Measurements from ENCODE around the gene PTPRG. TPM values are rescaled to one million over a fixed set of nuclear protein-coding genes. Genes with fewer than 3 reads are reported as not detected.
"Not testable (repeated sequence)": the region's sequence is repeated elsewhere in the genome, so short reads cannot be mapped to it uniquely, and the experiment has no call there.

Gene PTPRG
- total RNA-seq, 1 experiment from 2014 or later = 11.7 TPM

- H3K9me3 ChIP-seq (ENCODE audit: low read depth, low read length, poor library complexity, severe bottlenecking) = no peaks in the 10 kb centered on the region
- TF ChIP-seq CTCF (conservative IDR thresholded peaks at IDR 0.05; ENCODE audit: low read depth, low read length) (no peak), EZH2 (IDR thresholded peaks at IDR 0.05; ENCODE audit: borderline replicate concordance, low read depth, low read length, poor library complexity, severe bottlenecking) (no peak)
- ChIA-PET POLR2A (ENCODE audit: low non-redundant PET) (no interaction called here), CTCF (no interaction called here)
- BruUV-seq (replicated peaks) = no TSS peak
- H3K27ac ChIP-seq (ENCODE audit: low read depth, low read length, poor library complexity, severe bottlenecking) = no peak overlapping the region
- intact Hi-C loops (cut with micrococcal nuclease; ENCODE audit: unreplicated experiment) = no loop called here
- no peaks in the 10 kb centered on the region for H3K27me3 ChIP-seq (replicated peaks; ENCODE audit: insufficient read depth, low read depth, low read length, poor library complexity)
- DNase-seq (ENCODE audit: low spot score) = no peak
- H3K4me1 ChIP-seq (ENCODE audit: insufficient read depth, low read length, poor library complexity, severe bottlenecking) = no peaks in the 10 kb centered on the region
- H3K36me3 ChIP-seq (ENCODE audit: insufficient read depth, low read length, poor library complexity, severe bottlenecking) = no peaks in the 10 kb centered on the region
- no peak overlapping the region for H3K4me3 ChIP-seq (ENCODE audit: low read depth, low read length, poor library complexity, severe bottlenecking)
Observed at GRCh38 chr3:61707492-61707891, 146.1 kb downstream of the PTPRG start.

GRCh38 chr3:61710920-61711319 lies 149.5 kb downstream of the PTPRG start:
- H3K4me1 ChIP-seq (ENCODE audit: insufficient read depth, low read length, poor library complexity, severe bottlenecking); H3K27ac ChIP-seq (ENCODE audit: low read depth, low read length, poor library complexity, severe bottlenecking); H3K4me3 ChIP-seq (ENCODE audit: low read depth, low read length, poor library complexity, severe bottlenecking); intact Hi-C loops (cut with micrococcal nuclease; ENCODE audit: unreplicated experiment); H3K9me3 ChIP-seq (ENCODE audit: low read depth, low read length, poor library complexity, severe bottlenecking); BruUV-seq (replicated peaks); DNase-seq (ENCODE audit: low spot score); CTCF ChIA-PET; POLR2A ChIA-PET (ENCODE audit: low non-redundant PET); H3K36me3 ChIP-seq (ENCODE audit: insufficient read depth, low read length, poor library complexity, severe bottlenecking); H3K27me3 ChIP-seq (replicated peaks; ENCODE audit: insufficient read depth, low read depth, low read length, poor library complexity): not testable (repeated sequence)

- H3K36me3 ChIP-seq (ENCODE audit: insufficient read depth, low read length, poor library complexity, severe bottlenecking) = no peaks in the 10 kb centered on the region
- intact Hi-C loops (cut with micrococcal nuclease; ENCODE audit: unreplicated experiment) = no loop called here
- H3K27me3 ChIP-seq (replicated peaks; ENCODE audit: insufficient read depth, low read depth, low read length, poor library complexity) = no peaks in the 10 kb centered on the region
- DNase-seq (ENCODE audit: low spot score) = no peak
- no peak overlapping the region for H3K27ac ChIP-seq (ENCODE audit: low read depth, low read length, poor library complexity, severe bottlenecking)
- TF ChIP-seq EZH2 (IDR thresholded peaks at IDR 0.05; ENCODE audit: borderline replicate concordance, low read depth, low read length, poor library complexity, severe bottlenecking) = no peak
- no peak for TF ChIP-seq CTCF (conservative IDR thresholded peaks at IDR 0.05; ENCODE audit: low read depth, low read length)
- no TSS peak for BruUV-seq (replicated peaks)
- POLR2A ChIA-PET (ENCODE audit: low non-redundant PET) = no interaction called here
- H3K4me1 ChIP-seq (ENCODE audit: insufficient read depth, low read length, poor library complexity, severe bottlenecking) = no peaks in the 10 kb centered on the region
- CTCF ChIA-PET = no interaction called here
- no peak overlapping the region for H3K4me3 ChIP-seq (ENCODE audit: low read depth, low read length, poor library complexity, severe bottlenecking)
- H3K9me3 ChIP-seq (ENCODE audit: low read depth, low read length, poor library complexity, severe bottlenecking) = no peaks in the 10 kb centered on the region
Observed at GRCh38 chr3:61714225-61714624, 152.9 kb downstream of the PTPRG start.

- intact Hi-C loops (cut with micrococcal nuclease; ENCODE audit: unreplicated experiment) = no loop called here
- no TSS peak for BruUV-seq (replicated peaks)
- H3K36me3 ChIP-seq (ENCODE audit: insufficient read depth, low read length, poor library complexity, severe bottlenecking) = no peaks in the 10 kb centered on the region
- H3K4me3 ChIP-seq (ENCODE audit: low read depth, low read length, poor library complexity, severe bottlenecking) = no peak overlapping the region
- TF ChIP-seq CTCF (conservative IDR thresholded peaks at IDR 0.05; ENCODE audit: low read depth, low read length) = no peak
- no peak for TF ChIP-seq EZH2 (IDR thresholded peaks at IDR 0.05; ENCODE audit: borderline replicate concordance, low read depth, low read length, poor library complexity, severe bottlenecking)
- H3K27me3 ChIP-seq (replicated peaks; ENCODE audit: insufficient read depth, low read depth, low read length, poor library complexity) = no peaks in the 10 kb centered on the region
- ChIA-PET POLR2A (ENCODE audit: low non-redundant PET) (interaction anchor here (0.5 kb wide), 1 partner anchor 24 kb away, joined by 5 read pairs; no protein-coding TSS in a partner anchor), CTCF (no interaction called here)
- peak; percentile 17 for DNase-seq (ENCODE audit: low spot score)
- no peaks in the 10 kb centered on the region for H3K4me1 ChIP-seq (ENCODE audit: insufficient read depth, low read length, poor library complexity, severe bottlenecking)
- H3K27ac ChIP-seq (ENCODE audit: low read depth, low read length, poor library complexity, severe bottlenecking) = no peak overlapping the region
- H3K9me3 ChIP-seq (ENCODE audit: low read depth, low read length, poor library complexity, severe bottlenecking) = no peaks in the 10 kb centered on the region
Observed at GRCh38 chr3:61715886-61716527, 154.6 kb downstream of the PTPRG start.

- H3K27ac ChIP-seq (ENCODE audit: low read depth, low read length, poor library complexity, severe bottlenecking); H3K4me1 ChIP-seq (ENCODE audit: insufficient read depth, low read length, poor library complexity, severe bottlenecking); CTCF ChIA-PET; BruUV-seq (replicated peaks); H3K4me3 ChIP-seq (ENCODE audit: low read depth, low read length, poor library complexity, severe bottlenecking); H3K9me3 ChIP-seq (ENCODE audit: low read depth, low read length, poor library complexity, severe bottlenecking); POLR2A ChIA-PET (ENCODE audit: low non-redundant PET); H3K36me3 ChIP-seq (ENCODE audit: insufficient read depth, low read length, poor library complexity, severe bottlenecking); intact Hi-C loops (cut with micrococcal nuclease; ENCODE audit: unreplicated experiment); DNase-seq (ENCODE audit: low spot score); H3K27me3 ChIP-seq (replicated peaks; ENCODE audit: insufficient read depth, low read depth, low read length, poor library complexity): not testable (repeated sequence)
Observed at GRCh38 chr3:61716693-61717092, 155.3 kb downstream of the PTPRG start.
